A673 (cell line): ENCODE data around the gene SPIRE1.

Experiments
- CTCF ChIP-seq: fragments of 300-800, 200-600 bp; sonication (generic); conservative IDR thresholded peaks from 2 replicates; pipeline ENCODE4 v1.5.1; 2017; ENCODE audit warnings: low read depth, mild to moderate bottlenecking, antibody characterized with exemption, low read length, moderate library complexity, mixed read lengths
- EZH2 ChIP-seq: fragments of 200-600 bp; sonication (generic); IDR thresholded peaks from 2 replicates; pipeline ENCODE4 v1.6.1; 2017; ENCODE audit warnings: borderline replicate concordance, low read depth, mild to moderate bottlenecking, mixed read lengths, antibody characterized with exemption, low read length; ENCODE audit not compliant: poor library complexity, severe bottlenecking

- TF ChIP-seq CTCF (0 out of 2 replicates have a peak, but pooled peaks have one; percentile 17), EZH2 (no peak)
Measured at GRCh38 chr18:12657684-12658425, at the start of gene SPIRE1.
